Right lobe of liver (tissue), 6 donors: Measurements from ENCODE around the gene MRPL17. TPM values are rescaled to one million over a fixed set of nuclear protein-coding genes. Genes with fewer than 3 reads are reported as not detected.

Experiments
- ATAC-seq, 4 donors: fragments of 200-7000 bp; cut with Tn5 transposase; one replicate each; pipeline ENCODE4 v1.9.1; 2020; ENCODE audit warnings: mild to moderate bottlenecking in 4 of 4, moderate library complexity in 4 of 4
- DNase-seq, 3 donors: peaks; one replicate each; pipeline ENCODE4 v3.0.0-alpha.2; 2020
- H3K27ac ChIP-seq, 3 donors: fragments of 200-600 bp; one replicate each; pipeline ENCODE4 v1.8.0; 2022
- H3K27me3 ChIP-seq, 2 donors: fragments of 200-600 bp; one replicate each; pipeline ENCODE4 v1.8.0; 2022
- H3K36me3 ChIP-seq, 4 donors: fragments of 200-600 bp; sonication (generic) in 1 of 4; one replicate each; pipeline versions ENCODE4 v1.5.1 to v1.8.0; 2017 to 2022; ENCODE audit warnings: control low read depth in 1 of 4
- H3K4me1 ChIP-seq, 4 donors: fragments of 200-600 bp; sonication (generic) in 1 of 4; one replicate each; pipeline versions ENCODE4 v1.5.1 to v1.8.0; 2017 to 2022; ENCODE audit warnings: control low read depth in 1 of 4
- H3K4me3 ChIP-seq, 3 donors: fragments of 200-600 bp; one replicate each; pipeline ENCODE4 v1.8.0; 2022
- H3K9me3 ChIP-seq, 4 donors: fragments of 200-600 bp; sonication (generic) in 1 of 4; one replicate each; pipeline versions ENCODE4 v1.5.1 to v1.8.0; 2017 to 2022; ENCODE audit warnings: control low read depth in 1 of 4
- CTCF ChIP-seq, 4 donors: fragments of 200-600 bp in 3 of 4; fragments of 450-650 bp in 1 of 4; IDR thresholded peaks; one replicate each; pipeline versions ENCODE4 v1.5.1 to v1.8.0; 2016 to 2022; ENCODE audit warnings: antibody characterized with exemption in 4 of 4, mild to moderate bottlenecking in 2 of 4
- POLR2A ChIP-seq: fragments of 450-650 bp; IDR thresholded peaks from one replicate; pipeline ENCODE4 v1.6.1; 2017; ENCODE audit warnings: antibody characterized with exemption, mild to moderate bottlenecking
- WGBS: methylation state at CpG from one replicate; pipeline ENCODE4 v1.1.6; 2018; ENCODE audit warnings: low coverage, low lambda C conversion rate; ENCODE audit not compliant: insufficient coverage; ENCODE audit errors: missing lambda C conversion rate; 5-methylcytosine and 5-hydroxymethylcytosine counted together
- intact Hi-C, 2 donors: fragments of 100-400 bp; cut with DNase I; formaldehyde crosslinking; loops; one replicate each; pipeline versions ENCODE4 v1.11.2 to v1.14.1; 2022
- total RNA-seq, 6 experiments: library from RNA; depleted of rRNA in 2 of 6; stranded (reverse); fragments of >200 nt in 2 of 6; fragmentation: NEBNext Ultra II Directional in 3 of 6; extraction: Animal tissue kit (Norgen Biotek cat#: 25700) in 3 of 6; gene quantifications; one replicate each; pipeline versions ENCODE4 v1.1.0 to v1.2.4, GENCODE V29; 2016 to 2023
- donor health status: DM: no; HTN: yes; CAD: no.
- donor health status: DM: no; HTN: no; CAD: no.
- donor health status: DM: no; HTN: no; CAD: no.
- donor health status: DM: no; HTN: yes; CAD: no.
- donor health status: DM: no; HTN: yes; CAD: no.

The MRPL17 gene
- total RNA-seq, 6 experiments from 2014 or later, result 10.7 to 21.6 (median 17.3) TPM

GRCh38 chr11:6648501-6648900 is 34.6 kb downstream of the MRPL17 start:
- WGBS, result 43% methylated on average over 1 of the region's 1 CpG
- no peak overlapping the region for H3K27ac ChIP-seq
- H3K4me1 ChIP-seq, result no peaks in the 10 kb centered on the region
- ATAC-seq (peak in 2 of 4 donors; percentile 9 to 28), DNase-seq (no peak)
- no peaks in the 10 kb centered on the region for H3K9me3 ChIP-seq
- intact Hi-C loops, result no loop called here
- no peaks in the 10 kb centered on the region for H3K36me3 ChIP-seq
- H3K4me3 ChIP-seq, result no peak overlapping the region
- TF ChIP-seq CTCF (IDR thresholded peaks at IDR 0.05), result no peak
- TF ChIP-seq POLR2A, result no peak
- no peaks in the 10 kb centered on the region for H3K27me3 ChIP-seq

- Histone ChIP-seq H3K4me1 (no peaks in the 10 kb centered on the region), H3K27me3 (no peaks in the 10 kb centered on the region), H3K4me3 (no peak overlapping the region), H3K36me3 (no peaks in the 10 kb centered on the region), H3K9me3 (no peaks in the 10 kb centered on the region), H3K27ac (peak overlapping the region in 2 of 3 donors; percentile 36 to 49)
- 94% methylated on average over 2 of the region's 2 CpGs for WGBS
- DNase-seq (no peak), ATAC-seq (no peak)
- TF ChIP-seq POLR2A, result no peak
- TF ChIP-seq CTCF (IDR thresholded peaks at IDR 0.05), result no peak
- intact Hi-C loops, result no loop called here
These were observed 35.3 kb downstream of the MRPL17 start for GRCh38 chr11:6647836-6648235.

GRCh38 chr11:6646918-6647679 is 36.0 kb downstream of the MRPL17 start:
- Histone ChIP-seq H3K9me3 (no peaks in the 10 kb centered on the region), H3K4me3 (no peak overlapping the region), H3K27me3 (no peaks in the 10 kb centered on the region), H3K36me3 (no peaks in the 10 kb centered on the region), H3K27ac (peak overlapping the region; percentile 36 to 69 (median 49)), H3K4me1 (no peaks in the 10 kb centered on the region)
- ATAC-seq (peak; percentile 44 to 54 (median 48)), DNase-seq (peak in 1 of 3 donors; percentile 59)
- no peak for TF ChIP-seq POLR2A
- no peak for TF ChIP-seq CTCF (IDR thresholded peaks at IDR 0.05)
- intact Hi-C loops, result no loop called here
- WGBS, result 19% methylated on average over 7 of the region's 9 CpGs

GRCh38 chr11:6646576-6646917 is 36.6 kb downstream of the MRPL17 start:
- Histone ChIP-seq H3K27me3 (no peaks in the 10 kb centered on the region), H3K36me3 (no peaks in the 10 kb centered on the region), H3K4me3 (no peak overlapping the region), H3K9me3 (no peaks in the 10 kb centered on the region), H3K4me1 (no peaks in the 10 kb centered on the region), H3K27ac (peak overlapping the region in 2 of 3 donors; percentile 49 to 69)
- TF ChIP-seq POLR2A (no peak), CTCF (IDR thresholded peaks at IDR 0.05) (no peak)
- DNase-seq, result no peak
- ATAC-seq, result peak in 1 of 4 donors; percentile 6
- 52% methylated on average over 3 of the region's 3 CpGs for WGBS
- intact Hi-C loops, result no loop called here
